ENCODE results near the gene CTSA.
"Not testable (repeated sequence)": the region's sequence is repeated elsewhere in the genome, so short reads cannot be mapped to it uniquely, and the experiment has no call there.

CTSA gene

DNA sequence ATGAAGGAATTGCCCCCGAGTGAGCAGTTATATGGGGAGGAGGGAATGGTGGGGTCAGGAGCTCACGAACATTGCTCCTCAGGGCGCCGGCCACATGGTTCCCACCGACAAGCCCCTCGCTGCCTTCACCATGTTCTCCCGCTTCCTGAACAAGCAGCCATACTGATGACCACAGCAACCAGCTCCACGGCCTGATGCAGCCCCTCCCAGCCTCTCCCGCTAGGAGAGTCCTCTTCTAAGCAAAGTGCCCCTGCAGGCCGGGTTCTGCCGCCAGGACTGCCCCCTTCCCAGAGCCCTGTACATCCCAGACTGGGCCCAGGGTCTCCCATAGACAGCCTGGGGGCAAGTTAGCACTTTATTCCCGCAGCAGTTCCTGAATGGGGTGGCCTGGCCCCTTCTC, 7.2 kb downstream of the CTSA start:
- H3K27me3 ChIP-seq (ENCODE audit: control insufficient read depth, insufficient read depth, low read length): no peaks in the 10 kb centered on the region
- no peak overlapping the region for H3K4me3 ChIP-seq (ENCODE audit: low read depth, low read length)
- H3K36me3 ChIP-seq (ENCODE audit: control insufficient read depth, insufficient read depth, low read length): peaks cover 77% of the 10 kb centered on the region
- H3K9ac ChIP-seq (ENCODE audit: low read length): no peak overlapping the region
- H3K4me1 ChIP-seq (ENCODE audit: control insufficient read depth, insufficient read depth, low read length): no peaks in the 10 kb centered on the region
- H3K27ac ChIP-seq (ENCODE audit: low read depth, low read length): no peak overlapping the region
- no peaks in the 10 kb centered on the region for H3K9me3 ChIP-seq (ENCODE audit: control insufficient read depth, insufficient read depth, low read depth, low read length)

DNA sequence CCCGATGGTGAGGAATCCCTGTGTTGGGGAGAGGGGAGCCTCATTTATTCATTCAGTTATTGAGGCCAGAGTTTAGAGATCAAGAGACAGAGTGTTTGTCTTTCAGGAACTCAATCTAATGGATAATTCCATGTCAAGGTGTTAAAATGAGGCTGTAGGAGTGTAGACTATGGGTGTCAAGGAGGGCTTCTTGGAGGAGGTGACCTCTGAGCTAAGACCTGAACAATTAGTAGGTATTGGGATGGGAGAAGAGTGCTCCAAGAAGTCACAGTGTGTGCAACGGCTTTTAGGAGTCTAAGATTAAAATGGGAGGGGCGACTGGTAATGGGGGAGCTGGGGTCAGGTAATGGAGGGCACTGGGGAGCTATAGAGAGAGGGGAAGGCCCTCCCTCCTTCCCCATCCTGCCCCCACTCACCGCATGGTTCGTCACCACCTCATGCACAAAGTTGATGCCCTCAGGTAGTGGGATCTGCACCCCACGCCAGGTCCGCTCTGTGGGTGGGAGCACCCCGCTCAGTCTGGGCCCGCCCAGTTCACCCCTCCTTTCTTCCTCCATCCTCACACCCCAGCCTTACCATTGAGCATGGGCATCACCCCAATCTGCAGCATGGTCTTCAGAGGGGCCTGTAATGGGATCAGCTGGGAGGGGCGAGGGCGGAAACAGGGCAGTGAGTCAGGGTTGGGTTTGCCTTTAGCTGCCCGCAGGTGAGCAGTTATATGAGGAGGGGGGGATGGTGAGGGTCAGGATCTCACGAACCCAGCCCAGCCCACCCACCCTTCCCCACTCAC, 8.1 kb downstream of the CTSA start:
- Histone ChIP-seq H3K36me3 (ENCODE audit: control insufficient read depth, insufficient read depth, low read length) (peaks cover 80% of the 10 kb centered on the region), H3K27ac (ENCODE audit: low read depth, low read length) (no peak overlapping the region), H3K27me3 (ENCODE audit: control insufficient read depth, insufficient read depth, low read length) (no peaks in the 10 kb centered on the region), H3K4me1 (ENCODE audit: control insufficient read depth, insufficient read depth, low read length) (no peaks in the 10 kb centered on the region), H3K9me3 (ENCODE audit: control insufficient read depth, insufficient read depth, low read depth, low read length) (no peaks in the 10 kb centered on the region), H3K4me3 (ENCODE audit: low read depth, low read length) (no peak overlapping the region), H3K9ac (ENCODE audit: low read length) (no peak overlapping the region)

DNA sequence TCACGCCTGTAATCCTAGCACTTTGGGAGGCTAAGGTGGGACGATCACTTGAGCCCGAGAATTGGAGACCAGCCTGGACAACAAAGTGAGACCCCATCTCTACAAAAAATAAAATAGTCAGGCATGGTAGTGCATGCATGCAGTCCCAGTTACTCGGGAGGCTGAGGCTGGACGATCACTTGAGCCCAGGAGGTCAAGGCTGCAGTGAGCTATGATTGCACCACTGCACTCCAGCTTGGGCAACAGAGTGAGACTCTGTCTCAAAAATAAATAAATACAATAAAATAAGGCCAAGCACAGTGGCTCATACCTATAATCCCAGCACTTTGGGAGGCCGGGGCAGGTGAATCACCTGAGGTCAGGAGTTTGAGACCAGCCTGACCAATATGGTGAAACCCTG, 10.2 kb downstream of the CTSA start:
- H3K36me3 ChIP-seq (ENCODE audit: control insufficient read depth, insufficient read depth, low read length): peaks cover 92% of the 10 kb centered on the region
- H3K27ac ChIP-seq (ENCODE audit: low read depth, low read length); H3K9ac ChIP-seq (ENCODE audit: low read length); H3K4me3 ChIP-seq (ENCODE audit: low read depth, low read length); H3K27me3 ChIP-seq (ENCODE audit: control insufficient read depth, insufficient read depth, low read length); H3K4me1 ChIP-seq (ENCODE audit: control insufficient read depth, insufficient read depth, low read length); H3K9me3 ChIP-seq (ENCODE audit: control insufficient read depth, insufficient read depth, low read depth, low read length): not testable (repeated sequence)

DNA sequence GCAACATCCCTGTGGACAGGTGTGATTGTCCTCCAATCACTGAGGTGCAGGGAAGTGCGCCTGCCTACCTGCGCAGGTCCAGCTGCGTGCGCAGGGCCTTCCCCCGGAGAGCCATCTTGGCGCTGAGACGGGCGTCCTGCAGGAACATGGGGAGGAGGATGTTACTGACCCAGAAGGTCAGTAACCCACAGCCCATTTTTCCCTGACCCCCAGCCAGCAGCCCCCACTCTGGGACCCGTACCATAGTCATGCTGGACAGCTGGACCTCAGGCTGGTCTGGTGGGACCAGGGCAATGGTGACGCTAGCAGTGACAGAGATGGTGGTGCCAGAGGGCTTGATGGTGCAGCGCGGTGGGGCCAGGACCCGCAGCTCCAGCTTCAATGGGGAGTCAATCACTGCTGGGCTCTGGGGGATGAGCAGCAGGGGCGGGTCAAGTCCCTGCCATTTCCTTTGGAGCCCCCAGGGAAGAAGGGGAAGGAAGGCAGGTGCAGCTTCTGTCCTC, 11.1 kb downstream of the CTSA start:
- H3K27ac ChIP-seq (ENCODE audit: low read depth, low read length): no peak overlapping the region
- no peak overlapping the region for H3K4me3 ChIP-seq (ENCODE audit: low read depth, low read length)
- H3K9ac ChIP-seq (ENCODE audit: low read length): no peak overlapping the region
- no peaks in the 10 kb centered on the region for H3K27me3 ChIP-seq (ENCODE audit: control insufficient read depth, insufficient read depth, low read length)
- H3K4me1 ChIP-seq (ENCODE audit: control insufficient read depth, insufficient read depth, low read length): no peaks in the 10 kb centered on the region
- no peaks in the 10 kb centered on the region for H3K9me3 ChIP-seq (ENCODE audit: control insufficient read depth, insufficient read depth, low read depth, low read length)
- peaks cover 89% of the 10 kb centered on the region for H3K36me3 ChIP-seq (ENCODE audit: control insufficient read depth, insufficient read depth, low read length)

DNA sequence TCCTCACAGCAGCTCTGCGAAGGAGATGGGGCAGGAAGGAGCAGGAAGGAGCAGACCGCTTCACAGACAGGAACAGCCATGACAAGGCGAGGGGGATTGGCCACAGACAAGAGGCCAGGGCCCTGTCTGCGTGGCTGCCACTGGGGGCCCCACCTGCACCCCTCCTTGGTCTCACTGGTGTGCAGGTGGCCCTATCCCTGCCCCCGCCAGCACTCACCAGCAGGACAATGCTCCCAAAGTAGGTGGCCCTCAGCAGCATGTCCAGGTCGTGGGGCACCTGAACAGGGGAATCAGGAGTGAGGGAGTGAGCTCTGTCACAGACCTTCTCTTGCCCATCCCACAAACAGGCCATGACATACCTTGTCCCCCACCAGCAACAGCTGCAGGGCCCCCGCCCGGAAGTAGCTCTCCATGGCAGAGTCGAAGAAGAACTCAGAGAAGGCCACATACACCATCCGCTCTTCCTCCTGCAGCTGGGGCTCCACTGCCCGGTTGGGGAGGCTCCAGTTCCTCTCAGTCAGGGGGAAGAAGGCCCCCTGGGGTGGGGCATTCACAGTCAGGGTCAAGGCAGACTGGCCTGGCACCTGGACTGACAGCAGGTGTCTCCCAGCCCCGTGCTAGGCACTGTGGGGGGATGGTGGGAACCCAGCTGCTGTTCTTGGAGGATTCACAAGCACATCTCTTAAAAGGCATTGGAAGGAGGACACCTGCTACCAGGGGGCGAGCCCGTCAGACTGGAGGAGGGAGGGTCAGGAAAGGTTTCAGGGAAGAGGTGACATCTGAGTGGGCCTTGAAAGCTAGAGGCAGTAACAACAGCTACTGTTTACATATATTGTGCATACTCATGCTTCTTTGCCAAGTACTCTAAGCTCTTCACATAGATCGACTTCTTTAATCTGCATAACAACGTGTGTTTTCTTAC, 13.7 kb downstream of the CTSA start:
- H3K4me3 ChIP-seq (ENCODE audit: low read depth, low read length): no peak overlapping the region
- no peaks in the 10 kb centered on the region for H3K4me1 ChIP-seq (ENCODE audit: control insufficient read depth, insufficient read depth, low read length)
- no peaks in the 10 kb centered on the region for H3K9me3 ChIP-seq (ENCODE audit: control insufficient read depth, insufficient read depth, low read depth, low read length)
- H3K9ac ChIP-seq (ENCODE audit: low read length): no peak overlapping the region
- no peaks in the 10 kb centered on the region for H3K27me3 ChIP-seq (ENCODE audit: control insufficient read depth, insufficient read depth, low read length)
- H3K36me3 ChIP-seq (ENCODE audit: control insufficient read depth, insufficient read depth, low read length): peaks cover 84% of the 10 kb centered on the region
- H3K27ac ChIP-seq (ENCODE audit: low read depth, low read length): no peak overlapping the region

DNA sequence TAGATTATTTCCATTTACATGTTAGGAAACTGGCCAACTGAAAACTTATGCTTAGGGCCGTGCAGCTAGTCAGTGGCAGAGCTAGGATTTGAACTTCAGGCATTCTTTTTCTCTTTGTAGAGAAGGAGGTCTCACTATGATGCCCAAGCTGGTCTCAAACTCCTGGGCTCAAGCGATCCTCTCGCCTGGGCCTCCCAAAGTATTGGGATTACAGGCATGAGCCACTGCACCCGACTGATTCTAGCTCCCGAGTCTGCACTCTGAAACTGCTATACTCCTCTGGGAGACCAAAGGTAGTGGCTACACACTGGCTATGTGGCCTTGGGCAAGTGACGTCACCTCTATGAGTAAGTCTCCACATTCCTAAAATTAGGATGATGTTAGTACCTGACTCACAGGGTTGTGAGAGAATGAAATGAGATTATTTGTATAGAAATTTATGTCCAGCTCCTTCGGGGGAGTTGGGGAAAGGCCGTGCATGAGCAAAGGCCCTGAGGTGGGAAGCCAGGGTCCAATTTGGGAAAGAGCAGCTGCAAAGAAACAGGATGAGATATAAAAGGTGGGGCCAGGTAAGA, 14.5 kb downstream of the CTSA start:
- H3K4me1 ChIP-seq (ENCODE audit: control insufficient read depth, insufficient read depth, low read length): no peaks in the 10 kb centered on the region
- H3K9ac ChIP-seq (ENCODE audit: low read length): no peak overlapping the region
- H3K36me3 ChIP-seq (ENCODE audit: control insufficient read depth, insufficient read depth, low read length): peaks cover 80% of the 10 kb centered on the region
- H3K4me3 ChIP-seq (ENCODE audit: low read depth, low read length): no peak overlapping the region
- H3K27me3 ChIP-seq (ENCODE audit: control insufficient read depth, insufficient read depth, low read length): no peaks in the 10 kb centered on the region
- no peak overlapping the region for H3K27ac ChIP-seq (ENCODE audit: low read depth, low read length)
- H3K9me3 ChIP-seq (ENCODE audit: control insufficient read depth, insufficient read depth, low read depth, low read length): no peaks in the 10 kb centered on the region

DNA sequence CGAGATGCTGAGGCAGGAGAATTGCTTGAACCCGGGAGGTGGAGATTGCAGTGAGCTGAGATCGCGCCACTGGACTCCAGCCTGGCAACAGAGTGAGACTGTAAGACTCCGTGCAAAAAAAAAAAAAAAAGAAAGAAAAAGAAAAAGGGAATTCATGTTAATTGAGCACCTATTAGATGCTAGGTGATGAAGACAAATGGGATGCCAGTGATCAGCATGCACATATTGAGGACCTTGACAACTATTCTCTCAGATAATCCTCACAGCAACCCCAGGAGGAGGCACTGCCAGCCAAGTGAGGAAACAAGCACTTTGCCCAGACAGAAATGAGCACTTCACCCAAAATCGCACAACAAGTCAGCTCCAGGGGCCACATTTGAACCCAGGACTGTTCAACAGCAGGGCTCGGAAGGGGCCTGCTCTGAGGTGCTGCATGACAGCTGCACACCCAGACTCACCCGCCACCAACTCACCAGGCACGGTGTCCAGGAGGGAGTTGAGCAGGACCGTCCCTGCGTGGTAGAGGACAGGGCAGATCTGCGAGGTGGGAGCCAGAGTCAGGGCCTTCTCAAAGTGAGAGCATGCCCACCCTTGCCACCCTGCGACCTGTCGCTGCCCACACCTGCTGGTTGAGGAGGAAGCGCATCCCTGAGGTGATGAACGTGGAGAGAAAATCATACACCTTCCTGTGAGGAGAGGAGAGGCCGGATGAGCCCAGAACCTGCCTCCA, 16.2 kb downstream of the CTSA start:
- peaks cover 2% of the 10 kb centered on the region for H3K4me1 ChIP-seq (ENCODE audit: control insufficient read depth, insufficient read depth, low read length)
- no peak overlapping the region for H3K27ac ChIP-seq (ENCODE audit: low read depth, low read length)
- no peak overlapping the region for H3K9ac ChIP-seq (ENCODE audit: low read length)
- peaks cover 65% of the 10 kb centered on the region for H3K36me3 ChIP-seq (ENCODE audit: control insufficient read depth, insufficient read depth, low read length)
- H3K27me3 ChIP-seq (ENCODE audit: control insufficient read depth, insufficient read depth, low read length): no peaks in the 10 kb centered on the region
- H3K4me3 ChIP-seq (ENCODE audit: low read depth, low read length): no peak overlapping the region
- H3K9me3 ChIP-seq (ENCODE audit: control insufficient read depth, insufficient read depth, low read depth, low read length): no peaks in the 10 kb centered on the region

DNA sequence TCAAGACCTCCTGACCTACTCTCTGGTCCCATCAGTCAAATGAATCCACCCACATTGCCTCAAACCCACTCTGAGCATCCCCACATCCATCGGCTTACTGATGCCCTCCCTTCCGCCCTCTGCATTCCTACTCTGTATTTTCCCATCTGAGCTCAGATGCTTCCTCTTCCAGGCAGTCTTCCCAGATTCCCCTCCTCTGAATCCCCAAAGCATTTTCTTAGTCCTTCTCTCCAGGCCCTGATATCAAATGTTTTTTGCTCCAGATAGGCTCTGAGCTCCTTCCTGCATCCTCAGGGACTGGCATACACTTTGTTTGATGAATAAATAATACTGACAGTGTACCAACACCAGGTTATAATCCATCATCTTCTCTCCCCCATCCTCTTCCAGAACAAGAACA, 16.9 kb downstream of the CTSA start:
- Histone ChIP-seq H3K9me3 (ENCODE audit: control insufficient read depth, insufficient read depth, low read depth, low read length) (no peaks in the 10 kb centered on the region), H3K4me3 (ENCODE audit: low read depth, low read length) (no peak overlapping the region), H3K9ac (ENCODE audit: low read length) (no peak overlapping the region), H3K36me3 (ENCODE audit: control insufficient read depth, insufficient read depth, low read length) (peaks cover 59% of the 10 kb centered on the region), H3K4me1 (ENCODE audit: control insufficient read depth, insufficient read depth, low read length) (peaks cover 5% of the 10 kb centered on the region), H3K27me3 (ENCODE audit: control insufficient read depth, insufficient read depth, low read length) (no peaks in the 10 kb centered on the region), H3K27ac (ENCODE audit: low read depth, low read length) (no peak overlapping the region)

DNA sequence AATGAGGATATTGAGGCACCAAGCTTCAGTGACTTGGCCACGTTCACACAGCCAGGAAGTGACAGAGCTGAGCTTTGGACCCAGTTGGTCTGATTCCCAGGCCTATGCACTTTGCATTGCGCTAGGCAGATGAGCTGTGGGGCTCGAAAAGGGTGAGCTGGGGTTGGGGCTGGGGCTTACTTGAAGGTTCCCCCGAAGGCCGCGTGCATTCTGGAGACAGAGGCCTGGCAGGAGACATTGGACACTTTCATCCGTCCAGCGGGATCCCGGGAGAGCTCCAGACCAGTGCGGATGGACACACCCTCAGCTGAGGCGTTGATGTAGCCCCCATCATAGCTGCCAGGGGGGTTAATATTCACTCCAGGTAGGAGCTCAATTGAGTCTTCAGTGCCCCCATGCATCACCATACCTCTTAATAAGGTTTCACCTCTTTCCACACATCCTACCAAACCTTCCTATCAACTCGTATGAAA, 18.2 kb downstream of the CTSA start:
- H3K27me3 ChIP-seq (ENCODE audit: control insufficient read depth, insufficient read depth, low read length): no peaks in the 10 kb centered on the region
- no peaks in the 10 kb centered on the region for H3K9me3 ChIP-seq (ENCODE audit: control insufficient read depth, insufficient read depth, low read depth, low read length)
- H3K36me3 ChIP-seq (ENCODE audit: control insufficient read depth, insufficient read depth, low read length): peaks cover 47% of the 10 kb centered on the region
- H3K4me1 ChIP-seq (ENCODE audit: control insufficient read depth, insufficient read depth, low read length): peaks cover 5% of the 10 kb centered on the region
- no peak overlapping the region for H3K27ac ChIP-seq (ENCODE audit: low read depth, low read length)
- H3K9ac ChIP-seq (ENCODE audit: low read length): no peak overlapping the region
- no peak overlapping the region for H3K4me3 ChIP-seq (ENCODE audit: low read depth, low read length)

DNA sequence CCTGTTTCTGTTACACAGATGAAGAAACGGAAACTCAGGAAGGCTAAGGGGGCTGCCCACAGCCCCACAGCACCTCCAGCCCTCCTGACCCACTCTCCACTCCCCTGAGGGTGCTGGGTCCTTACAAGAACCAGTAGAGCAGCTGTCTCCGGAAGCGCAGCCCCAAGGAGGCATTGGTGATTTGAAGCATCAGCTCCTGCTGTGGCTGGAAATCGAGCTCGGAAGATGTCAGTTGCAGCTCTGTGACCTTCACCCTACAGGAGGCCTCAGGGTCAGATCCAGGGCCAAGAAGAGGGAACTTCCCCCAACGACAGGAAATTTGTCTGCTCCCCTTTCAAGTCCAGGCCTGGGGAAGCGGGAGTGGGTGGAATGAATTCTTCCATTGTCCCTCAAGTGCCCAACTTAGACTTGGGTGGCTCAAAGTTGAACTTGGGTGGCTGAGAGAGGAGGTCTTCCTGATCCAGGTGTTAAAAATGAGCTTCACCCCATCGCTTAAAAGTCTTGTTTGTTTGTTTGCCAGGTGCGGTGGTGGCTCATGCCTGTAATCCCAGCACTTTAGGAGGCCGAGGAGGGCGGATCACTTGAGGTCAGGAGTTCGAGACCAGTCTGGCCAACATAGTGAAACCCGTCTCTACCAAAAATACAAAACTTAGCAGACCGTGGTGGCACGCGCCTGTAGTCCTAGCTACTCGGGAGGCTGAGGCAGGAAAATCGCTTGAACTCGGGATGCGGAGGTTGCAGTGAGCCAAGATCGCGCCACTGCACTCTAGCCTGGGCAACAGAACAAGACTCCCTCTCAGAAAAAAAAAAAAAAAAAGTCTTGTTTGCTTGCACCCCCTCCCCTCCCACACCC, 18.9 kb downstream of the CTSA start:
- H3K27me3 ChIP-seq (ENCODE audit: control insufficient read depth, insufficient read depth, low read length): no peaks in the 10 kb centered on the region

More for the DNA sequence above, 18.9 kb downstream of the CTSA start:
- H3K9me3 ChIP-seq (ENCODE audit: control insufficient read depth, insufficient read depth, low read depth, low read length): no peaks in the 10 kb centered on the region
- H3K9ac ChIP-seq (ENCODE audit: low read length): no peak overlapping the region
- H3K4me1 ChIP-seq (ENCODE audit: control insufficient read depth, insufficient read depth, low read length): peaks cover 5% of the 10 kb centered on the region
- peaks cover 40% of the 10 kb centered on the region for H3K36me3 ChIP-seq (ENCODE audit: control insufficient read depth, insufficient read depth, low read length)
- peak overlapping the region; percentile 38 for H3K4me3 ChIP-seq (ENCODE audit: low read depth, low read length)
- no peak overlapping the region for H3K27ac ChIP-seq (ENCODE audit: low read depth, low read length)
